ENCODE measurements around the gene TBC1D3C.
"Not testable (repeated sequence)": the region's sequence is repeated elsewhere in the genome, so short reads cannot be mapped to it uniquely, and the experiment has no call there.

The TBC1D3C gene
- total RNA-seq, result 0 reads per million in 2 donors

GRCh38 chr17:38068534-38068933 is at the start of gene TBC1D3C:
TSS of gene TBC1D3C (minus strand) at chr17:38068634. CDS start at chr17:38067066, 1,568 bp downstream.
- not testable (repeated sequence) for DNase-seq

GRCh38 chr17:38099262-38099661 is 30.8 kb upstream of the TBC1D3C start:
- not testable (repeated sequence) for DNase-seq

GRCh38 chr17:38094059-38094694 is 25.7 kb upstream of the TBC1D3C start:
- DNase-seq, result not testable (repeated sequence)

GRCh38 chr17:38088120-38088519 is 19.7 kb upstream of the TBC1D3C start:
- DNase-seq, result not testable (repeated sequence)

- not testable (repeated sequence) for DNase-seq
These were observed 18.9 kb upstream of the TBC1D3C start for GRCh38 chr17:38087344-38087743.

All from activated gamma-delta T cell (primary cell).